Muscle of leg (tissue), 11 donors: Measurements from ENCODE around the gene TMEM100. TPM values are rescaled to one million over a fixed set of nuclear protein-coding genes. Genes with fewer than 3 reads are reported as not detected.

ENCODE experiments used
- DNase-seq: peaks from one replicate; pipeline ENCODE4 v3.0.0; 2013
- H3K27ac ChIP-seq: one replicate; pipeline ENCODE4 v1.5.1; 2013; ENCODE audit warnings: mild to moderate bottlenecking, low read length, control low read depth
- H3K27me3 ChIP-seq: one replicate; pipeline ENCODE4 v1.6.1; 2013; ENCODE audit warnings: low read length; ENCODE audit not compliant: control insufficient read depth, insufficient read depth
- H3K36me3 ChIP-seq: one replicate; pipeline ENCODE4 v1.6.1; 2013; ENCODE audit warnings: low read length; ENCODE audit not compliant: control insufficient read depth, insufficient read depth
- H3K4me1 ChIP-seq: one replicate; pipeline ENCODE4 v1.6.1; 2013; ENCODE audit warnings: low read length; ENCODE audit not compliant: control insufficient read depth, insufficient read depth
- H3K4me3 ChIP-seq: one replicate; pipeline ENCODE4 v1.5.1; 2013; ENCODE audit warnings: low read length, control low read depth
- H3K9me3 ChIP-seq: replicated peaks from 2 replicates; pipeline ENCODE4 v1.6.1; 2013; ENCODE audit warnings: low read depth, low read length; ENCODE audit not compliant: control insufficient read depth
- WGBS: methylation state at CpG from one replicate; pipeline ENCODE4 v1.1.5; 2013; ENCODE audit warnings: missing lambda C conversion rate; ENCODE audit not compliant: insufficient coverage; 5-methylcytosine and 5-hydroxymethylcytosine counted together
- polyA plus RNA-seq, 8 donors: library from polyadenylated mRNA; unstranded; fragments of 120-200 nt; gene quantifications; one replicate each; pipeline versions ENCODE4 v1.2.1 to v1.2.3, GENCODE V29; 2013; ENCODE audit warnings: inconsistent platforms in 1 of 8, low replicate concordance in 1 of 8; ENCODE audit not compliant: insufficient read length in 8 of 8, insufficient read depth in 1 of 8
- total RNA-seq: library from RNA; stranded (reverse); fragments of 120-200 nt; gene quantifications from one replicate; pipeline ENCODE4 v1.2.4, GENCODE V29; 2013

TMEM100 gene
- total and polyA plus RNA-seq, 9 donors: 4.5 to 11.2 (median 9.1) TPM

- Histone ChIP-seq H3K36me3 (no peaks in the 10 kb centered on the region), H3K27me3 (no peaks in the 10 kb centered on the region), H3K4me1 (peaks cover 6% of the 10 kb centered on the region), H3K9me3 (no peaks in the 10 kb centered on the region), H3K27ac (no peak overlapping the region), H3K4me3 (no peak overlapping the region)
- no peak for DNase-seq
- WGBS: 100% methylated on average over 1 of the region's 3 CpGs
These were observed 24.5 kb upstream of the TMEM100 start for GRCh38 chr17:55747209-55747608.

DNA sequence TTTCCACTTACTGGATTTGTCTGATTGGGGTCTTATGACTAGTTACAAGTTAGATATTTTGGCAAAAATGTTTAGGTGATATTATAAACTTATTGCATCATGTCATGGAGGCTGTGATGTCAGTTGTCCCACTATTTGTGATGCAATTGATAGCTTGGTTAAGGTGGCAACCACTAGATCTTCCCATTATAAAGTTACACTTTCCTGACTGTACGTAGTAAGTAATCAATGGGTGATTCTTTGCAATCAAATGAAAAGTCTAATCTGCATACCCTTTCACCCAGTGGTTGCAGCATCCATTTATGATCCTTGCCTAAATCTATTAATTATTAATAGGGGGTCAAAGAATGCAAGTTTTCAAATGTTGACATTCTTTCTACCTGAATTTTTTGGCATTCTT lies 23.8 kb upstream of the TMEM100 start:
- H3K27ac ChIP-seq: no peak overlapping the region
- no peak for DNase-seq
- no peak overlapping the region for H3K4me3 ChIP-seq
- H3K27me3 ChIP-seq: no peaks in the 10 kb centered on the region
- no CpG with 5 or more reads among the region's 1 CpG for WGBS
- no peaks in the 10 kb centered on the region for H3K36me3 ChIP-seq
- no peaks in the 10 kb centered on the region for H3K4me1 ChIP-seq
- no peaks in the 10 kb centered on the region for H3K9me3 ChIP-seq

DNA sequence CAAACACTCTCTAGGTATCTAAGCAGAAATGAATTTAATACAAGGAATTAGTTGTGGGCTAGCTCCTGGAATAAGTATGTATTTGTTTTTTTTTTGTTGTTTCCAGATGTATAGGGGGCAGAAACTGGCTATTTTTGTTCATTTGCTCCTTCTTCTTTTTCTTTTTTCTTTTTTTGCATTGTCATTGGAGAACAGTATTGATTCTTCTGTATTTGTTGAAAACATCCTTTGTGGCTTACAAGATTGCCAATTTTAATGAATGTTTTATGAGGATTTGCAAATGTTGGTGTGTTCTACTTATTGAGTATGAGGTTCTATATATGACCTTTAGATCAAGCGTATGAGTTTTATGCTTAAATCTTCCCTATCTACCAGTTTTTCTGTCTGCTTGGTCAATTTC lies 22.6 kb upstream of the TMEM100 start:
- no CpG with 5 or more reads among the region's 1 CpG for WGBS
- DNase-seq: no peak
- H3K4me3 ChIP-seq: no peak overlapping the region
- H3K27me3 ChIP-seq: no peaks in the 10 kb centered on the region
- H3K9me3 ChIP-seq: no peaks in the 10 kb centered on the region
- no peaks in the 10 kb centered on the region for H3K4me1 ChIP-seq
- H3K27ac ChIP-seq: no peak overlapping the region
- H3K36me3 ChIP-seq: no peaks in the 10 kb centered on the region

GRCh38 chr17:55743103-55743679 lies 20.5 kb upstream of the TMEM100 start:
- Histone ChIP-seq H3K9me3 (no peaks in the 10 kb centered on the region), H3K4me1 (no peaks in the 10 kb centered on the region), H3K27me3 (no peaks in the 10 kb centered on the region), H3K36me3 (no peaks in the 10 kb centered on the region), H3K4me3 (no peak overlapping the region), H3K27ac (no peak overlapping the region)
- WGBS: 53% methylated on average over 2 of the region's 3 CpGs
- DNase-seq: no peak

GRCh38 chr17:55742272-55743102 lies 19.8 kb upstream of the TMEM100 start:
- DNase-seq: no peak
- H3K9me3 ChIP-seq: no peaks in the 10 kb centered on the region
- H3K27ac ChIP-seq: no peak overlapping the region
- no CpG with 5 or more reads among the region's 12 CpGs for WGBS
- no peaks in the 10 kb centered on the region for H3K4me1 ChIP-seq
- no peaks in the 10 kb centered on the region for H3K27me3 ChIP-seq
- no peak overlapping the region for H3K4me3 ChIP-seq
- no peaks in the 10 kb centered on the region for H3K36me3 ChIP-seq

DNA sequence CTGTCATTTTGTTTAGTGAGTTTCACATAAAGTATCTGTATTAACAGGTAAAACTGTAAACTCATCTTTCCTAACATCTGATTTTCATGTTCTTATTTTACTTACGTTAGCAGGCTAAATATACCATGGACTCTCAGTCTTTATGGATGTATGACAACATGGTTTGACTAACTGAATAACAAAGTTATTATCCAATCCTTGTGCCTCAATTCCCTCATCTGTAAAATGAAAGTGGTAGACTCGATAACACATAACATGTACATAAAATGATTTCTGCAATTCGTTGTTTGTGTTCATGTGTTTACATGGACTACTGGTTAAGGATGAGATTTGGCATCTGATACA lies 18.7 kb upstream of the TMEM100 start:
- no peaks in the 10 kb centered on the region for H3K36me3 ChIP-seq
- DNase-seq: no peak
- no peaks in the 10 kb centered on the region for H3K27me3 ChIP-seq
- no peaks in the 10 kb centered on the region for H3K4me1 ChIP-seq
- H3K4me3 ChIP-seq: no peak overlapping the region
- H3K27ac ChIP-seq: no peak overlapping the region
- WGBS: no CpG with 5 or more reads among the region's 3 CpGs
- H3K9me3 ChIP-seq: no peaks in the 10 kb centered on the region

- H3K27me3 ChIP-seq: no peaks in the 10 kb centered on the region
- no peaks in the 10 kb centered on the region for H3K9me3 ChIP-seq
- no peaks in the 10 kb centered on the region for H3K36me3 ChIP-seq
- H3K4me1 ChIP-seq: no peaks in the 10 kb centered on the region
- no peak overlapping the region for H3K27ac ChIP-seq
- H3K4me3 ChIP-seq: no peak overlapping the region
- 86% methylated on average over 2 of the region's 10 CpGs for WGBS
- DNase-seq: no peak
These were observed 18.1 kb upstream of the TMEM100 start for GRCh38 chr17:55740511-55741355.

- no peaks in the 10 kb centered on the region for H3K27me3 ChIP-seq
- 53% methylated on average over 2 of the region's 4 CpGs for WGBS
- DNase-seq: no peak
- H3K36me3 ChIP-seq: no peaks in the 10 kb centered on the region
- no peaks in the 10 kb centered on the region for H3K9me3 ChIP-seq
- peaks cover 5% of the 10 kb centered on the region for H3K4me1 ChIP-seq
- no peak overlapping the region for H3K4me3 ChIP-seq
- no peak overlapping the region for H3K27ac ChIP-seq
These were observed 15.4 kb upstream of the TMEM100 start for GRCh38 chr17:55737976-55738501.

- WGBS: 40% methylated on average over 1 of the region's 5 CpGs
- DNase-seq: peak; percentile 59
- H3K27ac ChIP-seq: no peak overlapping the region
- H3K9me3 ChIP-seq: no peaks in the 10 kb centered on the region
- H3K27me3 ChIP-seq: no peaks in the 10 kb centered on the region
- no peak overlapping the region for H3K4me3 ChIP-seq
- H3K4me1 ChIP-seq: peaks cover 21% of the 10 kb centered on the region
- H3K36me3 ChIP-seq: no peaks in the 10 kb centered on the region
These were observed 13.2 kb upstream of the TMEM100 start for GRCh38 chr17:55735731-55736405.
